NCI-H128 (cell line): ENCODE measurements around the gene GABARAP.

ENCODE experiments used
- DNase-seq: peaks from one replicate; lab custom pipeline; 2025; ENCODE audit not compliant: unreplicated experiment; lab: John Stamatoyannopoulos, UW

Gene GABARAP

DNA sequence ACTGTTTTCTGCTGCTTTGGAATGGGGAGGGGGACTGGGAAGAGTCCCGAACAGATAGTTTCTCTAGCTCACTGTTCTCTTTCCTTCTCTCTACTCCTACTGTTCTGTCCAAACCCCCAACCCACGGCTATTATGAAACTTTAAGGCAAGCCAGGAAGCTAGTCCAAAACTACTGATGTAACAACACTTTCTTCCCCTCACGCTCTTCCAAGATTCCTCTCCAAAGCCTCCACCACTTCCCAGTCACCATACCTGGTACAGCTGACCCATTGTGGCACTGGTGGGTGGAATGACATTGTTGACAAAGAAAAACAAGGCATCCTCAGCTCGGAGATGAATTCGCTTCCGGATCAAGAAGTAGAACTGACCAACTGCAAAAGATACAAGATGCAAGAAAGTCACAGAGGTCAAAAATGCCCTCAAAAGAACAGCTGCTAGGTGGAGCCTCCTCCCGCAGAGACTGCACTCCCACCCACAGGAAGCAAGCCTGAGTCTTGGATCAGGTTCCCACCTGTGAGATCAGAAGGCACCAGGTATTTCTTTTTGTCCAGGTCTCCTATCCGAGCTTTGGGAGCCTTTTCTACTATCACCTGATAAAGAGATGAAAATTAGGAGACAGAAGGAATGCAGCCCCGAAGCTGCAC is 1.0 kb downstream of the GABARAP start:
- no peak for DNase-seq

- DNase-seq: no peak
Measured at GRCh38 chr17:7240375-7240774, 1.9 kb downstream of the GABARAP start.

- DNase-seq: peak; percentile 94
Measured at GRCh38 chr17:7239091-7240027, 2.9 kb downstream of the GABARAP start, which contains the start of gene PHF23. TSS of gene PHF23 (minus strand) at chr17:7239457. CDS start at chr17:7239279, 178 bp downstream.

DNA sequence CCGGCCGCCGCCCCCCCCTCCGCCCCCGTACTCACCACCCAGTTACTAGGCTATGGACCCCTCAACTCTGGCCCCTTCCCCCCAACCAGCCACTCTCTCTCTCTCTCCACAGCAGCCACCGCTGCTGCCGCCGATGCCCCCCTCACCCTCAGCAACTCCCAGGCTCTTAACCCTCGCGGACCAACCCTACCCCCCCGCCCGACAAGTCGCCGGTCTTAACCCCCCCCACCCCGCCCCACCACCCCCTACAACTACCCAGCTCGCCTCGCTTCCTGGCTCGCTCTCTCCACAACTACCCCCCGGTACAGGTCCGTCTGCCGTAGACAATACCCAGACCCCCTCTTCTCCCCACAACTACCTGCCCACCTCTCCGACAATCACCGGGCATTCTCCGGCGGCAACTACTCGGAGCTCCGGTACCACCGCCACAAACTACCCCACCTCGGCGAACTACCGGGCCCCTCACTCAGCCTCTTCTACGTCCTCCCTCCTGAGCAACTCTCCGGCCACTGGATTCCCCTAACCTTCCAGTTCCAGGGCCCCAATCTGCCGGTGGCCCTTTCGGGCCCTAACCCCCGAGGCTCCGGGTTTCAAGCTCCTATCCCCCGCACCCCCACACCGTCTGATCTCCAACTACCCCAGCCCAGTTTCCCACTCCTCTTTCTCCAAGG is 3.7 kb downstream of the GABARAP start:
- DNase-seq: no peak

DNA sequence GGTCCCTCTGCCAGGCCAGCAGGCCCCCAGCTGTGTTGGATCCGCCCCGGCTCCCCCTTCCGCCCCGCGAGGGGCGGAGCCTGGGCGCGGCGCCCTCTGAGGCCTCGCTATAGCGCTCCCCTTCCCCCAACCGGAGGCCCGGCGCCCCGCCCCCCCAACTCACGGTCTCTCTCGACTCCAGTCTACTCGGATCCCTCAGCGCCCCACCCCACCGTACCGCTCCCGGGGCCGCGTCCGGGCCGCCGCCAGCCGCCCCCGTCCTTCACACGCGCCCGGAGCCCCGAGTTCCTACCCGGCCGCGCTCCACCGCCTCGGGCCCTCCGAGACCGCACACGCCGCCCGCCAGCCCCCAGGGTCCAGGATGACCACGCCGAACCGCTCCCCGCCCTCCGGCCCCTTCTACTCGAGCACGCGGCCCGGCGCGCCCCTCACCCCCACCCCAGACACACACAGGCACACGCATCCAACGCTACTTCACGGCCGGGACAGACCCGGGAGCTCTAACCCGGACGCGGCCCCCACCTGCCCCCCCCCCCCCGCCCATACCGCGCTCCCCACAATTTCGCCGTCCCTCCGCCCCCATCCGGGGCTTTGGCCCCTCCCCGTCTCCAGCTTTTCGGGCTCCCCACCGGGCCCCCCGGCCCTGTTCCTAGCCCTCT is 4.4 kb downstream of the GABARAP start:
- peak; percentile 15 for DNase-seq

DNA sequence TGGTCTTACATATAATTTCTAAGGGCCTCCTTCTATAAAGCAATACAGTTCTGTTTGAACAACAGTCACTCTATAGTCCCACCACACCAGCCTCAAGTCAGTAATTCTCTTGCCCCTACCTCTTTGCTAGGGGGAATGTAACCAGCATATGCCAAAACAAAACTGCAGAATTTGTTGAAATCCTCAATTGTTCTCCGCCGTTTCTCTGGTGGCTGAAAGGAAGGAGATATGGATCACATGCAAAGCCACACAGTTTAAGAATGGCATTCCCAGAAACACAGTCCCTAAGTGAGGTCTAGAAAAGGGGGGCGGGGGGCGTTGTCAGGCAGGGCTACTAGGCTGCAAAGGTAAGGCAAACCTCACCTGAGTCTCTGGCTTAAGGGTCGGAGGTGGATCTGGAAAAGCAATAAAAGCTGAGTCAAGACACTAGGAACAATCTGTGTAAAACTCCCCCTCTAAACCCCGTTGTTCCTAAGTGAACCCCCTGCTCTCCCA is 4.9 kb downstream of the GABARAP start:
- DNase-seq: no peak

DNA sequence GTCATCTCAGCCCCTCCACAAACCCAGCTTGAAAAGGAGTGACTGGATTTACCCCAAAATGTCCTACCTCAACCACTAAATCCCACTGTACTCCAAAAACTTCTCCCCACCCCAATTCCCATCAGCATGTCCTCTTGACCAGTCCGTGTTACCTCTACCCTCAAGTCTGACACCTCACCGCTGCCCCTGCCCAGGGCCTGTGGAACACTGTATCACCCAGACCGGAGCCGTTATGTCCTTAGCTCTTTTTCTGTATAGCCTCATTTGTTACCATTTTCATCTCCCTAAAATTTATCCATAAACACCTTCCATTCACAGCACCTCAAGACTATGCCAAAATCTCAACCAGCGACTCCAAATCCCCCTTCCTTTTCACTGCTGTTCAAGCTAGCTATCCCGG is 5.4 kb downstream of the GABARAP start:
- DNase-seq: no peak

DNA sequence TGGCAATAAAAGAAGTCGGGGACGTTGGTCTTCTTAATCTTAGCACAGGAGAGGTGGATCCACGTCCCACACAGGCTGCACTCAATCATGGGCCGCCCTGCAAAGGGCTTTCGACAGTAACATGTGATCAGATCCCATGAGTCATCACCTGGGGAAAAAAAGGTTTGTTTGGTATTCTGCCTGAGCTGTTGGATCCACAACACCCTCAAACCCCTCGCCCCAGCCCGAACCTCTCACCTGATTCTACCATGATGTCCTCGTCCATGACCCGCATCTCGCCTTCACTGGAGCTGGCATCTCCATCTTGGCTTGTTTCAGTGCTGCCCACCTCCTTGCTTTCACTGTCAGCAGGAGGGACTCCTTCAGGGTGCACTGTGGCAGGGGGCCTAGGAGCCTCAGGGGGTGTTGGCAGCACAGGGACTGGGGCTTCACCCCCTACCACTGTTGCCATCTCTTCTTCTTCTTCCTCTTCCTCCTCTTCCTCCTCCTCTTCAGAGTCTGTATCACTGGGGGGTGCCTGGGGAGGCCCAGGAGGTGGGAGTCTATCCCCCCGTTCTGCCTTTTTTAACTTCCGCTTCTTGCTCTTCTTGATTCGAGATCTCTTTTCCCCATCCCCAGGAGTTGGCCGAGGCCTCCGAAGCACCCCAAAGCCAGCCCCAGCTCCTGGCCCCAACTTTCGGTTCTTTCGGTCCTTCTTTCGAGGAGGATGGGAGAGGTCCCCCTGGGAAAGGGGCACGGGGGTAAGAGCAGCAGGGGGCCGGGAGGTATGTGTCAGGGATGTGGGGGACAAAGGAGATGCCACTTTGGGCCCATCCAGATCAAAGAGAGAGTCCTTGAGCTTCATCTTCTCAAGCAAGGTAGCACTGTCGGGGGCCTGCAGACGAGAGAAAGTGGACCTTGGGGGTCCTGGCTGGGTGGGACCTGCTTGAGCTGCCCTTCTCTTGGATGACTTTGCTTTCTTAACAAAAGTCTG is 6.3 kb downstream of the GABARAP start:
- DNase-seq: no peak

- peak; percentile 74 for DNase-seq
Measured at GRCh38 chr17:7234083-7234951, 7.9 kb downstream of the GABARAP start, which contains the start of gene DVL2. TSS of gene DVL2 (minus strand) at chr17:7234517. CDS start at chr17:7234262, 255 bp downstream.

DNA sequence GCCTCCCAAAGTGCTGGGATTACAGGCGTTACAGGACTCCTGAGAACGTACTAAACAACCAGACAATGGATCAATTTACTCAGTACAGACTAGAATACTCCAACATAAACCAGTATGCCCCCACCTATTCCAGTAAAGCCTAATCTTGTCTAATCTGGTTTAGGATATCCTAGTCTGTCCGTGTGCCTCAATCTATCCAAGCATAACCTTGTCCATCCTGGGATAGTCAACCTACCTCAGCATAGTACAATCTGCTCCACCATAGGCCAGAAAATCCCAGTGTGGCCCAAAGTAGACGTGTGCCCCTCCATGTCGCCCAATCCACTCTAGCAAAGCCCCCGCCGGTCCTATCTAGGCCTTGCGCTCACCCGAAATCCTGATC is 8.6 kb downstream of the GABARAP start:
- DNase-seq: no peak

DNA sequence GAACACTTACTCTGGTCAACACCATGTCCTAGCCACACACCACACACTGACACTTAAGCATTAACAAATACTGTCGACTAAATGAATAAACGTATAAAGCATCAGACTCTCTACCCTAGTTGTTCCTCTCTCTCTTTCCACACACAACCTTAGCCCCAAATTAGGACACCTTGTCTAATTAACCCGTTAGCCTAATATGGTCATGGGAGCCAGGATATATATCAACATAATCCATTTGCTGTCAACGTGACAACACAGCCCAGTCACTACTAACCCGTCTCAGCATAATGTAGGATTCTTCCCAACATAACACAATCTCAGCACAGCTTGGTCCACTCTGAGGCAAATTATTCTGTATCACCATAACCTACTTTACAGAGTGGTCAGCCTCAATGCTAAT is 10.1 kb downstream of the GABARAP start:
- no peak for DNase-seq

DNA sequence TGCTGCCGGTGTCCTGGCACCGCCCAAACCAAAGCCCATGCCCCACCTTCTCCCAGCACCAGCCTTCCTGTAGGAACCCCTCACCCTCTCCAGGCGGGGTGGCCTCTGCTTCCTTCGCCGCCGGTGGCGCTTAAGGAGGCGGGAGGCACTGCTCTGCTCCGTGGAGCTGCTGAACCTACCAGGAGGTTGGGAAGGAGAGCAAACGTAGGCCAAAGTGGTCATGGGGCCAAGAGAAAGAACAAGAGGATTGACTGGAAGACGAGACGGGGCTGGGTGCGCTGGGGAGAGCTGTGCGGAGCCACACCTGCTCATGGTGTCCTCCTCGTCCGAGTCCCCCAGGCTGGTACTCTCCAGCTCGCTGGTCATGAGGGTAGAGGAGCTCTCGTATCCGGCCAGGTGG is 12.7 kb downstream of the GABARAP start:
- DNase-seq: no peak

- no peak for DNase-seq
Measured at GRCh38 chr17:7228920-7229319, 13.3 kb downstream of the GABARAP start.

DNA sequence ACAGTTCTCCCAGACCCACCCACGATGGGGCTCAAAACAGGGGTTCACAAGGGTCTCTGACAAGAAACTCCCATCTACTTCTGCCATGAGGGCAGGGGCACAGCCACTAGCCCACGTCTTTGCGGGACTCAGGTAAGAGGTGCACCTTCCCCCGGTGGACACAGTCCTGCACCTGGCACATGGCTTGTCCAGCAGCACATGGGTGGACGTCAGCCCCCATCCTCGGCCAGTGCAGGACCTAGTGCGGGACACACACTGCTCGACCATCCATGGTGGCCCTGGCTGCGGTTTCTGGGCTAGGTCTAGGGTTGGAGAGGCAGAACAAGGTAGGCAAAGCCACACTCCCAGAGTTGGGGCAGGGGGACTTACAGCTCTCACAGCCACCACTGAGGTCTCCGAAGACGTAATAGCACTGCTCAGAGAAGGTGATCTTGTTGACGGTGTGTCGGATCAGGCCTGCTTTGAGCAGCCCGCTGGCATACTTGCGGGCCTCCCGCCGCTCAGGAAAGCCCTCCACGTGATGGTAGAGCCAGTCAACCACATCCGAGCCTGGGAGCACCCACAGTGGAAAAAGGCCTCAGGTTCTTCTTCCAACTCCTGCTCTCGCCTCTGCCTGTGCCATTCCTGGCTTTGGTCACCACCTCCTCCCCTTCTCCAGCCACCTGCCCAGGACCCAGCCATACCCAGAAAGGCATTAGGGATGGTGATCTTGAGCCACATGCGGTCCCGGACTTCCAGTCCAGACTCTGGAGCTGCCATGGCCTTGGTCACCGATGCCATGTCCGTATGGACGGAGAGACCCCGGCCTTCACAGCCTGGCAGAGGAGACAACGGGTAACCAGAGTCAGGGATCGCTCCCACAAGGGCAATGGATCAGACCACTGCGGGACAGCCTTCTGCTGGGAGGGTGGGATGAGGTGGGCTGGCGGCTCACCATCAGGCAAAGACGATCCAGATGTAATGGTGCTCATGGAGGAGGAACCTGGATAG is 15.2 kb downstream of the GABARAP start:
- no peak for DNase-seq

GRCh38 chr17:7225711-7226331 is 16.4 kb downstream of the GABARAP start:
- no peak for DNase-seq

- DNase-seq: no peak
Measured at GRCh38 chr17:7224661-7225111, 17.6 kb downstream of the GABARAP start.

DNA sequence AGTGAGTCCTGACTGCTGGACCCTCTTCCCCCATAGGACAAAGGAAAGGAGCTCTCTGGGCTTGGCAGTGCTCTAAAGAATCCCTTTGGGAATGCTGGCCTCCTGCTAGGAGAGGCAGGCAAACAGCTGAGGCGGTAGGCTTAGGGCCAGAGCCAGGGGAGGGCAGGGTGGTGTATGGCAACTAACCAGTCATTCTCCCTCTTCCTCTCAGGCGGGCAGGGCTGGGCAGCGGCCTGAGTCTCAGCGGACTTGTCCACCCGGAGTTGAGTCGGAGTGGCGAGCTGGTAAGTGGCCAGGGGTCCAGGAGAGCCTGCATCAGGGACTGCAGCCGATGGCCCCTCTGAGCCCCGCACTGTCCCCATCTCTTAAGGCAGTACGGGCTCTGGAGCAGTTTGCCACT is 18.1 kb downstream of the GABARAP start:
- no peak for DNase-seq
